HepG2 (cell line): ENCODE data around the gene ARHGAP22. TPM values are rescaled to one million over a fixed set of nuclear protein-coding genes. Genes with fewer than 3 reads are reported as not detected.

Experiments used
- ATAC-seq: fragments of 200-7000 bp; cut with Tn5 transposase; 3 replicates; pipeline ENCODE4 v1.9.1; 2020; ENCODE audit warnings: mild to moderate bottlenecking, moderate library complexity
- BruUV-seq: library from RNA; stranded (reverse); fragments of 400-500 nt; replicated peaks from 2 replicates; lab custom pipeline; 2021; lab: Mats Ljungman, UMichigan
- CTCF ChIA-PET: fragments of 300-600 bp; formaldehyde crosslinking; extraction: SDS; loops from one replicate; lab custom pipeline; 2021; ENCODE audit warnings: low total read pairs, inconsistent platforms, low intra/inter-chr PET ratio; lab: Yijun Ruan, JAX
- POLR2A ChIA-PET: fragments of 350-600 bp; sonication (Branson Sonifier 250); formaldehyde crosslinking; loops from one replicate; lab custom pipeline; 2020; ENCODE audit warnings: antibody characterized with exemption, inconsistent platforms; lab: Yijun Ruan, JAX
- DNase-seq: peaks from one replicate; pipeline ENCODE4 v3.0.0-alpha.2; 2015; ENCODE audit warnings: low spot score
- FAIRE-seq: peaks from 3 replicates; lab custom pipeline; 2011; peaks lifted over from hg19 to GRCh38; lab: Jason Lieb, UNC
- H2AFZ ChIP-seq: one replicate; pipeline ENCODE4 v1.6.1; 2011; ENCODE audit warnings: low read length, inconsistent platforms
- H3K27ac ChIP-seq: fragments of 300-600 bp; 3 replicates; pipeline ENCODE4 v1.8.0; 2011; ENCODE audit warnings: mixed run types, mild to moderate bottlenecking, mixed read lengths, low read length, inconsistent platforms; ENCODE audit not compliant: insufficient read depth; ENCODE audit errors: extremely low read length
- H3K27me3 ChIP-seq, 2 experiments: fragments of 200-600 bp in 1 of 2; 2 replicates in 1 of 2; 3 replicates in 1 of 2; pipeline versions ENCODE4 v1.6.0 to v1.8.0; 2011; ENCODE audit warnings: low read length in 2 of 2, mild to moderate bottlenecking in 2 of 2, moderate library complexity in 2 of 2, inconsistent platforms in 1 of 2; ENCODE audit not compliant: insufficient read depth in 2 of 2, control insufficient read depth in 1 of 2
- H3K36me3 ChIP-seq, 2 experiments: fragments of 200-600 bp in 1 of 2; replicated peaks in 1 of 2; 2 replicates in 1 of 2; 3 replicates in 1 of 2; pipeline versions ENCODE4 v1.5.1 to v1.8.0; 2011; ENCODE audit warnings: low read length in 2 of 2, inconsistent platforms in 1 of 2; ENCODE audit not compliant: insufficient read depth in 2 of 2, control insufficient read depth in 1 of 2
- H3K4me1 ChIP-seq: 2 replicates; pipeline ENCODE4 v1.5.1; 2012; ENCODE audit warnings: low read length, inconsistent platforms; ENCODE audit not compliant: insufficient read depth
- H3K4me2 ChIP-seq: 2 replicates; pipeline ENCODE4 v1.6.0; 2011; ENCODE audit warnings: low read depth, low read length, inconsistent platforms
- H3K4me3 ChIP-seq, 3 experiments: fragments of 200-600 bp in 1 of 3; sonication (generic), shearing (Covaris generic) in 1 of 3; replicated peaks in 1 of 3; 2 replicates each; pipeline ENCODE4 v1.5.1; 2011 to 2016; ENCODE audit warnings: low read length in 3 of 3, inconsistent platforms in 2 of 3, low read depth in 2 of 3, mild to moderate bottlenecking in 2 of 3, control low read depth in 1 of 3, mixed read lengths in 1 of 3; ENCODE audit not compliant: insufficient read depth in 1 of 3
- H3K79me2 ChIP-seq: one replicate; pipeline ENCODE4 v1.6.1; 2011; ENCODE audit warnings: low read length, inconsistent platforms; ENCODE audit not compliant: insufficient read depth
- H3K9ac ChIP-seq: 2 replicates; pipeline ENCODE4 v1.6.0; 2011; ENCODE audit warnings: mild to moderate bottlenecking, low read depth, low read length, inconsistent platforms; ENCODE audit not compliant: insufficient read depth
- H3K9me3 ChIP-seq: 2 replicates; pipeline ENCODE4 v1.5.1; 2012; ENCODE audit warnings: mild to moderate bottlenecking, low read length
- H4K20me1 ChIP-seq: 2 replicates; pipeline ENCODE4 v1.6.0; 2011; ENCODE audit warnings: inconsistent platforms, mild to moderate bottlenecking, low read length, moderate library complexity; ENCODE audit not compliant: insufficient read depth
- CENPX ChIP-seq: sonication (generic); formaldehyde crosslinking; IDR thresholded peaks from 2 replicates; pipeline ENCODE4 v1.9.0; 2021; ENCODE audit warnings: mild to moderate bottlenecking, missing genetic modification reagents, moderate library complexity
- ELF3 ChIP-seq: IDR thresholded peaks from 2 replicates; pipeline ENCODE4 v1.6.1; 2016; ENCODE audit warnings: missing genetic modification reagents, missing compliant biosample characterization
- EP300 ChIP-seq, 3 experiments: sonication (generic) in 1 of 3; formaldehyde crosslinking in 1 of 3; IDR thresholded peaks; 2 replicates each; pipeline versions ENCODE4 v1.5.1 to v1.6.1; 2011 to 2020; ENCODE audit warnings: low read depth in 2 of 3, low read length in 2 of 3, borderline replicate concordance in 1 of 3, improper control_type of control experiment in 1 of 3, mild to moderate bottlenecking in 1 of 3, missing genetic modification reagents in 1 of 3, moderate library complexity in 1 of 3
- MXD4 ChIP-seq: IDR thresholded peaks from 2 replicates; pipeline ENCODE4 v1.6.1; 2016; ENCODE audit warnings: mild to moderate bottlenecking, missing biosample characterization, missing genetic modification reagents
- NFE2 ChIP-seq: sonication (generic); formaldehyde crosslinking; IDR thresholded peaks from 2 replicates; pipeline ENCODE4 v1.4.0; 2020; ENCODE audit warnings: missing genetic modification reagents
- RBM39 ChIP-seq: fragments of 200-400 bp; formaldehyde crosslinking; IDR thresholded peaks from one replicate; pipeline ENCODE4 v1.6.1; 2018; ENCODE audit warnings: antibody characterized with exemption, mild to moderate bottlenecking, low read depth, low read length; ENCODE audit not compliant: poor library complexity, severe bottlenecking
- RFX5 ChIP-seq: IDR thresholded peaks from 2 replicates; pipeline ENCODE4 v1.6.1; 2011; ENCODE audit warnings: low read depth, low read length, improper control_type of control experiment
- RORA ChIP-seq: sonication (generic); formaldehyde crosslinking; IDR thresholded peaks from 2 replicates; pipeline ENCODE4 v1.5.0; 2020; ENCODE audit warnings: mild to moderate bottlenecking, missing genetic modification reagents, moderate library complexity
- ZNF317 ChIP-seq: sonication (generic); formaldehyde crosslinking; IDR thresholded peaks from 2 replicates; pipeline ENCODE4 v1.5.0; 2020; ENCODE audit warnings: mild to moderate bottlenecking, missing genetic modification reagents
- ZNF335 ChIP-seq: sonication (generic); formaldehyde crosslinking; IDR thresholded peaks from 2 replicates; pipeline ENCODE4 v1.4.0; 2020; ENCODE audit warnings: missing genetic modification reagents
- ZNF766 ChIP-seq: sonication (generic); formaldehyde crosslinking; IDR thresholded peaks from 2 replicates; pipeline ENCODE4 v1.5.0; 2020; ENCODE audit warnings: missing genetic modification reagents, borderline replicate concordance
- ZNF790 ChIP-seq: sonication (generic); formaldehyde crosslinking; IDR thresholded peaks from 2 replicates; pipeline ENCODE4 v1.8.0; 2022; ENCODE audit warnings: missing genetic modification reagents, mild to moderate bottlenecking, borderline replicate concordance
- WGBS: methylation state at CpG from one replicate; pipeline ENCODE4 v1.1.6; 2017; ENCODE audit warnings: low lambda C conversion rate; 5-methylcytosine and 5-hydroxymethylcytosine counted together
- in situ Hi-C: cut with HindIII; loops from 2 replicates; pipeline ENCODE4 v1.10.0; 2017; ENCODE audit warnings: low pct_unique_long_range_greater_than_20kb; ENCODE audit not compliant: extremely low pct_ligation_motif_present
- intact Hi-C: fragments of 100-400 bp; cut with micrococcal nuclease; formaldehyde crosslinking; loops from one replicate; pipeline ENCODE4 v1.10.0; 2022; ENCODE audit not compliant: unreplicated experiment
- polyA plus RNA-seq, 8 experiments: library from polyadenylated mRNA; depleted of rRNA in 3 of 8; stranded (reverse) in 7 of 8; unstranded in 1 of 8; fragments of >200 nt; fragmentation: Illumina TruSeq in 4 of 8; extraction: Trizol in 4 of 8; gene quantifications; 2 replicates each; pipeline versions ENCODE4 v1.2.1 to v1.2.3, GENCODE V29; 2011 to 2016; ENCODE audit warnings: low read depth in 4 of 8, missing spikeins in 1 of 8, mixed read lengths in 1 of 8; ENCODE audit not compliant: insufficient read depth in 1 of 8
- total RNA-seq, 5 experiments: library from RNA; depleted of rRNA; stranded (reverse); fragments of >200 nt; fragmentation: Illumina TruSeq; extraction: Trizol; gene quantifications; 2 replicates each; pipeline ENCODE4 v1.2.3, GENCODE V29; 2016; ENCODE audit warnings: low read depth in 1 of 5
- TF ChIP-seq, protein P1 (sequence below): sonication (generic); formaldehyde crosslinking; IDR thresholded peaks from 2 replicates; pipeline ENCODE4 v1.4.0; 2020; ENCODE audit warnings: mild to moderate bottlenecking, missing genetic modification reagents
- TF ChIP-seq, protein P2 (sequence below): sonication (generic); formaldehyde crosslinking; conservative IDR thresholded peaks from 2 replicates; pipeline ENCODE4 v1.4.0; 2020; ENCODE audit warnings: missing genetic modification reagents
- TF ChIP-seq, protein P3 (sequence below): sonication (generic); formaldehyde crosslinking; IDR thresholded peaks from 2 replicates; pipeline ENCODE4 v1.8.0; 2022; ENCODE audit warnings: mild to moderate bottlenecking, missing genetic modification reagents, moderate library complexity
- TF ChIP-seq, protein P4 (sequence below), 2 experiments: IDR thresholded peaks; 2 replicates each; pipeline ENCODE4 v1.6.1; 2011 to 2012; ENCODE audit warnings: low read length in 2 of 2, borderline replicate concordance in 1 of 2, low read depth in 1 of 2, mild to moderate bottlenecking in 1 of 2, moderate library complexity in 1 of 2

ARHGAP22 gene
- total and polyA plus RNA-seq, 2 of the 13 experiments (the other 11 are each of a cell fraction or from before 2014, with no cell fraction given) = 0.08 to 0.38 TPM

DNA sequence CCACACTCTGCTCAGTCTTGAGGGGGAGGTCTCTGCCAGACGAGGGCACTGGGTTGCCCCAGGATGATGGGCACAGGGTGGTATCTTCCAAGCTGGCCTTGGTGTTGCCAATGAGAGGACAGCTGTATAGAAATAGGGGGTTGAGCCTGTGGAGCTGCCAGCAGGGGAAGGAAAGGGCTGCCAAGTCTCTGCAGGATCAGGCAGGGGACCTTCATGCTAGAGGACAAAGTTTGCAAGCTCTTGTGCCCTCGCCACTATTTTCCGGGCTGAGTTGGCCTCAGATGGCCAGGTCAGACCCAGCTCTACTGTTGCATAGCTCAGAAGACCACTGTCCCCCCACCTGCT, 68.7 kb downstream of the ARHGAP22 start:
- DNase-seq (no peak), FAIRE-seq (no peak), ATAC-seq (no peak)
- Histone ChIP-seq H3K9me3 (no peaks in the 10 kb centered on the region), H2AFZ (no peak overlapping the region), H3K4me3 (no peak overlapping the region), H3K27me3 (peaks cover 0 to 9% of the 10 kb centered on the region in 2 experiments; a peak in 1 of 5 replicates), H3K27ac (no peak overlapping the region), H3K36me3 (no peaks in the 10 kb centered on the region), H3K79me2 (no peaks in the 10 kb centered on the region), H4K20me1 (no peaks in the 10 kb centered on the region), H3K9ac (no peak overlapping the region), H3K4me1 (no peaks in the 10 kb centered on the region), H3K4me2 (no peak overlapping the region)
- ChIA-PET CTCF (no interaction called here), POLR2A (no interaction called here)
- no CpG with 5 or more reads among the region's 3 CpGs for WGBS
- intact Hi-C loops = no loop called here
- no TSS peak for BruUV-seq
- in situ Hi-C loops = no loop called here
- TF ChIP-seq ELF3 (CRISPR knock-in tag) (no peak), RORA (no peak), NFE2 (no peak), RFX5 (no peak), ZNF766 (CRISPR knock-in tag) (no peak), RBM39 (no peak), ZNF317 (CRISPR knock-in tag) (no peak), MXD4 (no peak), ZNF790 (CRISPR knock-in tag) (no peak), ZNF335 (CRISPR knock-in tag) (no peak), EP300 (IDR thresholded peaks at IDR 0.05; ENCODE audit: low read depth in 2 of 2, low read length in 2 of 2) (no peak), EP300 (CRISPR knock-in tag; IDR thresholded peaks at IDR 0.05; ENCODE audit: borderline replicate concordance) (no peak), CENPX (CRISPR knock-in tag) (no peak)
- TF ChIP-seq, protein P1, sequence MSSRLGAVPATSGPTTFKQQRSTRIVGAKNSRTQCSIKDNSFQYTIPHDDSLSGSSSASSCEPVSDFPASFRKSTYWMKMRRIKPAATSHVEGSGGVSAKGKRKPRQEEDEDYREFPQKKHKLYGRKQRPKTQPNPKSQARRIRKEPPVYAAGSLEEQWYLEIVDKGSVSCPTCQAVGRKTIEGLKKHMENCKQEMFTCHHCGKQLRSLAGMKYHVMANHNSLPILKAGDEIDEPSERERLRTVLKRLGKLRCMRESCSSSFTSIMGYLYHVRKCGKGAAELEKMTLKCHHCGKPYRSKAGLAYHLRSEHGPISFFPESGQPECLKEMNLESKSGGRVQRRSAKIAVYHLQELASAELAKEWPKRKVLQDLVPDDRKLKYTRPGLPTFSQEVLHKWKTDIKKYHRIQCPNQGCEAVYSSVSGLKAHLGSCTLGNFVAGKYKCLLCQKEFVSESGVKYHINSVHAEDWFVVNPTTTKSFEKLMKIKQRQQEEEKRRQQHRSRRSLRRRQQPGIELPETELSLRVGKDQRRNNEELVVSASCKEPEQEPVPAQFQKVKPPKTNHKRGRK (CRISPR knock-in tag) = no peak
- TF ChIP-seq, protein P2, sequence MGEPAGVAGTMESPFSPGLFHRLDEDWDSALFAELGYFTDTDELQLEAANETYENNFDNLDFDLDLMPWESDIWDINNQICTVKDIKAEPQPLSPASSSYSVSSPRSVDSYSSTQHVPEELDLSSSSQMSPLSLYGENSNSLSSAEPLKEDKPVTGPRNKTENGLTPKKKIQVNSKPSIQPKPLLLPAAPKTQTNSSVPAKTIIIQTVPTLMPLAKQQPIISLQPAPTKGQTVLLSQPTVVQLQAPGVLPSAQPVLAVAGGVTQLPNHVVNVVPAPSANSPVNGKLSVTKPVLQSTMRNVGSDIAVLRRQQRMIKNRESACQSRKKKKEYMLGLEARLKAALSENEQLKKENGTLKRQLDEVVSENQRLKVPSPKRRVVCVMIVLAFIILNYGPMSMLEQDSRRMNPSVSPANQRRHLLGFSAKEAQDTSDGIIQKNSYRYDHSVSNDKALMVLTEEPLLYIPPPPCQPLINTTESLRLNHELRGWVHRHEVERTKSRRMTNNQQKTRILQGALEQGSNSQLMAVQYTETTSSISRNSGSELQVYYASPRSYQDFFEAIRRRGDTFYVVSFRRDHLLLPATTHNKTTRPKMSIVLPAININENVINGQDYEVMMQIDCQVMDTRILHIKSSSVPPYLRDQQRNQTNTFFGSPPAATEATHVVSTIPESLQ (CRISPR knock-in tag) = no peak
- TF ChIP-seq, protein P3, sequence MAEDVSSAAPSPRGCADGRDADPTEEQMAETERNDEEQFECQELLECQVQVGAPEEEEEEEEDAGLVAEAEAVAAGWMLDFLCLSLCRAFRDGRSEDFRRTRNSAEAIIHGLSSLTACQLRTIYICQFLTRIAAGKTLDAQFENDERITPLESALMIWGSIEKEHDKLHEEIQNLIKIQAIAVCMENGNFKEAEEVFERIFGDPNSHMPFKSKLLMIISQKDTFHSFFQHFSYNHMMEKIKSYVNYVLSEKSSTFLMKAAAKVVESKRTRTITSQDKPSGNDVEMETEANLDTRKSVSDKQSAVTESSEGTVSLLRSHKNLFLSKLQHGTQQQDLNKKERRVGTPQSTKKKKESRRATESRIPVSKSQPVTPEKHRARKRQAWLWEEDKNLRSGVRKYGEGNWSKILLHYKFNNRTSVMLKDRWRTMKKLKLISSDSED = no peak
- TF ChIP-seq, protein P4, sequence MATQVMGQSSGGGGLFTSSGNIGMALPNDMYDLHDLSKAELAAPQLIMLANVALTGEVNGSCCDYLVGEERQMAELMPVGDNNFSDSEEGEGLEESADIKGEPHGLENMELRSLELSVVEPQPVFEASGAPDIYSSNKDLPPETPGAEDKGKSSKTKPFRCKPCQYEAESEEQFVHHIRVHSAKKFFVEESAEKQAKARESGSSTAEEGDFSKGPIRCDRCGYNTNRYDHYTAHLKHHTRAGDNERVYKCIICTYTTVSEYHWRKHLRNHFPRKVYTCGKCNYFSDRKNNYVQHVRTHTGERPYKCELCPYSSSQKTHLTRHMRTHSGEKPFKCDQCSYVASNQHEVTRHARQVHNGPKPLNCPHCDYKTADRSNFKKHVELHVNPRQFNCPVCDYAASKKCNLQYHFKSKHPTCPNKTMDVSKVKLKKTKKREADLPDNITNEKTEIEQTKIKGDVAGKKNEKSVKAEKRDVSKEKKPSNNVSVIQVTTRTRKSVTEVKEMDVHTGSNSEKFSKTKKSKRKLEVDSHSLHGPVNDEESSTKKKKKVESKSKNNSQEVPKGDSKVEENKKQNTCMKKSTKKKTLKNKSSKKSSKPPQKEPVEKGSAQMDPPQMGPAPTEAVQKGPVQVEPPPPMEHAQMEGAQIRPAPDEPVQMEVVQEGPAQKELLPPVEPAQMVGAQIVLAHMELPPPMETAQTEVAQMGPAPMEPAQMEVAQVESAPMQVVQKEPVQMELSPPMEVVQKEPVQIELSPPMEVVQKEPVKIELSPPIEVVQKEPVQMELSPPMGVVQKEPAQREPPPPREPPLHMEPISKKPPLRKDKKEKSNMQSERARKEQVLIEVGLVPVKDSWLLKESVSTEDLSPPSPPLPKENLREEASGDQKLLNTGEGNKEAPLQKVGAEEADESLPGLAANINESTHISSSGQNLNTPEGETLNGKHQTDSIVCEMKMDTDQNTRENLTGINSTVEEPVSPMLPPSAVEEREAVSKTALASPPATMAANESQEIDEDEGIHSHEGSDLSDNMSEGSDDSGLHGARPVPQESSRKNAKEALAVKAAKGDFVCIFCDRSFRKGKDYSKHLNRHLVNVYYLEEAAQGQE (IDR thresholded peaks at IDR 0.05; ENCODE audit: borderline replicate concordance in 1 of 2, low read depth in 1 of 2, low read length in 2 of 2) = no peak
